AG09309 (cell line): ENCODE data around the gene SLC38A3.

Source experiments
- DNase-seq: peaks from one replicate; pipeline ENCODE4 v3.0.0-alpha.2; 2010; ENCODE audit warnings: low read depth
- H3K4me3 ChIP-seq: 2 replicates; pipeline ENCODE4 v1.5.1; 2011; ENCODE audit warnings: mild to moderate bottlenecking, low read depth, low read length, moderate library complexity; ENCODE audit not compliant: control insufficient read depth
- CTCF ChIP-seq: IDR thresholded peaks from 2 replicates; pipeline ENCODE4 v1.5.1; 2011; ENCODE audit warnings: mild to moderate bottlenecking, low read depth, low read length, inconsistent platforms; ENCODE audit not compliant: insufficient read depth, control insufficient read depth; ENCODE audit errors: missing control alignments

The SLC38A3 gene

GRCh38 chr3:50269460-50269859, 64.4 kb downstream of the SLC38A3 start:
- peak overlapping the region; percentile 30 for H3K4me3 ChIP-seq
- no peak for TF ChIP-seq CTCF
- DNase-seq: no peak

- no peak for TF ChIP-seq CTCF
- DNase-seq: no peak
- no peak overlapping the region for H3K4me3 ChIP-seq
Measured at GRCh38 chr3:50269977-50270413, 64.9 kb downstream of the SLC38A3 start.

- no peak for TF ChIP-seq CTCF
- H3K4me3 ChIP-seq: no peak overlapping the region
- DNase-seq: no peak
Measured at GRCh38 chr3:50270422-50271224, 65.6 kb downstream of the SLC38A3 start.
